GM15510 (cell line): ENCODE measurements around the gene SOHLH1.

Experiments used
- POLR2A ChIP-seq: IDR thresholded peaks from 3 replicates; pipeline ENCODE4 v1.6.1; 2011; ENCODE audit warnings: borderline replicate concordance; ENCODE audit not compliant: insufficient read length; ENCODE audit errors: extremely low read depth

The SOHLH1 gene

GRCh38 chr9:135701067-135701958 is 2.0 kb upstream of the SOHLH1 start:
- no peak for TF ChIP-seq POLR2A

GRCh38 chr9:135700525-135700924 is 1.2 kb upstream of the SOHLH1 start:
- TF ChIP-seq POLR2A: no peak

GRCh38 chr9:135698767-135699166 is 514 bp downstream of the SOHLH1 start:
- TF ChIP-seq POLR2A: no peak

- TF ChIP-seq POLR2A: no peak
Measured at GRCh38 chr9:135698236-135698635, 1.0 kb downstream of the SOHLH1 start.

DNA sequence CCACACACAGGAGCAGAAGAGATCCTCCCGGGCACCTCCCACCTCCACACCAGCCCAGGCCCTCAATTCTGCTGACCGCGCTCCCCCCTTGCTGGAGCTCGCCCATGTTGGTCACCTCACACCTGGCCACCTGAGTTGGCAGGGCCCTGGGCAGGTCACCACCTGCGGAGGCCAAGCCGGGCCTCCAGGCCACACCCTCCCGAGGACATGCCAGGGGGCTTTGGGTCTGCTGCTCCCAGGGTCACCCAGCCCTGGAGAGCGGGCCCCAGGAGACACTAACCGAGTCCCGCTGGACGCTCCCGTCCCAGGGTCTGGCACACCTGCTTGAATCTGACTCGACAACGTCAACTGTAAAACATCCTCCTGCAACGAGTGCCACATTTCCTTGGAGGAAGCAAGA is 2.1 kb downstream of the SOHLH1 start:
- no peak for TF ChIP-seq POLR2A

GRCh38 chr9:135696446-135696845 is 2.8 kb downstream of the SOHLH1 start:
- no peak for TF ChIP-seq POLR2A

GRCh38 chr9:135695642-135696041 is 3.6 kb downstream of the SOHLH1 start:
- TF ChIP-seq POLR2A: no peak

DNA sequence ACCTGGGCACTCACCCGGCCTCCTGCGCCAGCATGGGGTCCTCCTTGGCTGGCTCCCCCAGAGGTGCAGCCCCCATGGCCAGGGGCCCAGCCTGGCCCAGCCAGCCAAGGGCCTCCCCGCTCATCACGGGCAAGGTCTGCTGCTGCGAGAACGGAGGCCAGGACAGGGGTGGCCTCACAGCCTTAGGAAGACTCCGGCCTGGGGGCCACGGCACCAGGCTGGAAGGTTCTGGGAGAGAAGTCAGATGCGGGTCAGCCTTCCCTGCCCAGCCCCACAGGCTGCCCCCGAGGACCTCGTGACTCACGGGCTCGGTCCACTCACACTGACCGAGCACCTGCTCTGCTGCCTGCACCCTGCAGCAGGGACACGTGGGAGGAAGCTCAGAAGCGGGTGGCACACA is 4.2 kb downstream of the SOHLH1 start:
- no peak for TF ChIP-seq POLR2A

DNA sequence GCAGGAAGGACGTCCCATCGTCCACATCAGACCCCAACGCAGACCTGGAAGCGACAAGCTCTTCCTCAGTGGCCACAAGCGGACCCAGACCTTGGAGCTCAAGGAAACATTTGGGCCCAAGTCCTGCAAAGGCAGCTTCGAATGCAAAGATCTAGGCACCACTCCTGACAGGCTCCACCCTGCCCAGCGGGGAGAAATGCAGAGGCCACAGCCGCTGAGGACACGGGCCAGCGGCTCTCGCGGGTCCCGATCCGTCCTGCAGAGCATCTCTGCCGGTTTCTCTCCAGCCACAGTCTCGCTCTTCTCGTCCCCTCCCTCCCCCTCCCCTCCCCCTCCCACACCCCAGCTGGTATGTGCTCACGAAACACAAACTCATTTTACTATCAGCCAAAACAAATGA is 4.9 kb downstream of the SOHLH1 start:
- no peak for TF ChIP-seq POLR2A

GRCh38 chr9:135693771-135694170 is 5.5 kb downstream of the SOHLH1 start:
- no peak for TF ChIP-seq POLR2A

GRCh38 chr9:135693265-135693664 is 6.0 kb downstream of the SOHLH1 start:
- no peak for TF ChIP-seq POLR2A

GRCh38 chr9:135692410-135692809 is 6.9 kb downstream of the SOHLH1 start:
- TF ChIP-seq POLR2A: no peak

- no peak for TF ChIP-seq POLR2A
Measured at GRCh38 chr9:135690836-135691570, 8.3 kb downstream of the SOHLH1 start.

DNA sequence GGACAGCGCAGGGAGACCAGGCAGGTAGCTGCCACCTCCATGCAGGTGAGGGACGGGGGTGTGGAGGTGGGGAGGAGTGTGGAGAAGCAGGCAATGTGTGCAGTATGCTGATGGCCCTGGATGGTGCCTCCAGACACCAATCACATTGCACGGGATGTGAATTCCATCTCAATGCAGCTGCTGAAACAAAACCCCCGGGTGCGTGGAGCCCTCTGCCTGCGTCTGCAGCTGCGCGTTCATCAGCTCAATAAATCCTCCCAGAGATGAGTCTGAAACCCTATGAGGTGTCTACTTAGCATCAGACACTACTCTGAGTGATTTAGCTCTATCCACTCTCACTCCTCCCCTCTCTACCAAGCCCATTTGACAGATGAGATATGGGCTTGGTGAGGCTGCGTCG is 10.3 kb downstream of the SOHLH1 start:
- TF ChIP-seq POLR2A: no peak

- TF ChIP-seq POLR2A: no peak
Measured at GRCh38 chr9:135687216-135687615, 12.1 kb downstream of the SOHLH1 start.

- TF ChIP-seq POLR2A: no peak
Measured at GRCh38 chr9:135684691-135685090, 14.6 kb downstream of the SOHLH1 start.
